Endodermal cell (in vitro differentiated cells): ENCODE data around the gene S100A12. TPM values are rescaled to one million over a fixed set of nuclear protein-coding genes. Genes with fewer than 3 reads are reported as not detected.

Source experiments
- DNase-seq: peaks from one replicate; pipeline ENCODE4 v3.0.0-alpha.2; 2017
- H3K27ac ChIP-seq: 2 replicates; pipeline ENCODE4 v1.5.1; 2013; ENCODE audit warnings: mild to moderate bottlenecking, low read depth, low read length, moderate library complexity
- H3K27me3 ChIP-seq: 2 replicates; pipeline ENCODE4 v1.6.1; 2013; ENCODE audit warnings: mild to moderate bottlenecking, low read length, moderate library complexity; ENCODE audit not compliant: insufficient read depth, control insufficient read depth, poor library complexity, severe bottlenecking
- H3K36me3 ChIP-seq: 2 replicates; pipeline ENCODE4 v1.7.0; 2013; ENCODE audit warnings: mild to moderate bottlenecking, low read length, moderate library complexity; ENCODE audit not compliant: control insufficient read depth, insufficient read depth
- H3K4me1 ChIP-seq: one replicate; pipeline ENCODE4 v1.7.0; 2013; ENCODE audit warnings: low read length; ENCODE audit not compliant: control insufficient read depth, insufficient read depth
- H3K4me3 ChIP-seq: 2 replicates; pipeline ENCODE4 v1.5.1; 2013; ENCODE audit warnings: mild to moderate bottlenecking, low read length, moderate library complexity
- H3K9ac ChIP-seq: 2 replicates; pipeline ENCODE4 v1.6.1; 2013; ENCODE audit warnings: mild to moderate bottlenecking, low read length, moderate library complexity; ENCODE audit not compliant: poor library complexity, severe bottlenecking; ENCODE audit errors: extremely low read depth
- H3K9me3 ChIP-seq: 2 replicates; pipeline ENCODE4 v1.6.1; 2013; ENCODE audit warnings: mild to moderate bottlenecking, low read length, moderate library complexity; ENCODE audit not compliant: control insufficient read depth
- H3K27ac Mint-ChIP-seq: 2 replicates; pipeline ENCODE4 v1.8.0; 2020; ENCODE audit warnings: mixed read lengths
- H3K27me3 Mint-ChIP-seq: 2 replicates; pipeline ENCODE4 v1.8.0; 2021; ENCODE audit warnings: mild to moderate bottlenecking, mixed read lengths; ENCODE audit not compliant: insufficient read depth
- H3K36me3 Mint-ChIP-seq: 2 replicates; pipeline ENCODE4 v1.8.0; 2020; ENCODE audit warnings: low read depth, mixed read lengths
- H3K4me1 Mint-ChIP-seq: 2 replicates; pipeline ENCODE4 v1.8.0; 2020; ENCODE audit warnings: mixed read lengths
- H3K4me3 Mint-ChIP-seq: 2 replicates; pipeline ENCODE4 v1.8.0; 2020; ENCODE audit warnings: mild to moderate bottlenecking, moderate library complexity, mixed read lengths
- H3K9me3 Mint-ChIP-seq: 2 replicates; pipeline ENCODE4 v1.8.0; 2020; ENCODE audit warnings: mild to moderate bottlenecking, mixed read lengths
- WGBS, 2 experiments: methylation state at CpG; one replicate each; pipeline versions ENCODE4 v1.1.5 to v1.1.7; 2013; ENCODE audit warnings: missing lambda C conversion rate in 2 of 2, mixed read lengths in 1 of 2; ENCODE audit not compliant: insufficient coverage in 1 of 2, insufficient read length in 1 of 2; 5-methylcytosine and 5-hydroxymethylcytosine counted together
- total RNA-seq, 2 donors: library from RNA; stranded (reverse); fragmentation: NEBNext Ultra II Directional in 1 of 2; extraction: Animal tissue kit (Norgen Biotek cat#: 25700) in 1 of 2; gene quantifications; 2 replicates in 1 of 2; 3 replicates in 1 of 2; pipeline ENCODE4 v1.2.1, GENCODE V29; 2021
- TF ChIP-seq, protein P1 (sequence below): fragments of 200-600 bp; sonication (generic); conservative IDR thresholded peaks from 2 replicates; pipeline ENCODE4 v1.5.0; 2021; ENCODE audit warnings: antibody characterized with exemption, mild to moderate bottlenecking

The S100A12 gene
- total RNA-seq, 2 donors from 2014 or later = not detected

- no peak overlapping the region for H3K27ac ChIP-seq
- H3K9me3 ChIP-seq = no peaks in the 10 kb centered on the region
- H3K27me3 Mint-ChIP-seq = peaks cover 34% of the 10 kb centered on the region
- peak; percentile 88 for DNase-seq
- no peaks in the 10 kb centered on the region for H3K36me3 Mint-ChIP-seq
- no peaks in the 10 kb centered on the region for H3K4me1 Mint-ChIP-seq
- TF ChIP-seq, protein P1, sequence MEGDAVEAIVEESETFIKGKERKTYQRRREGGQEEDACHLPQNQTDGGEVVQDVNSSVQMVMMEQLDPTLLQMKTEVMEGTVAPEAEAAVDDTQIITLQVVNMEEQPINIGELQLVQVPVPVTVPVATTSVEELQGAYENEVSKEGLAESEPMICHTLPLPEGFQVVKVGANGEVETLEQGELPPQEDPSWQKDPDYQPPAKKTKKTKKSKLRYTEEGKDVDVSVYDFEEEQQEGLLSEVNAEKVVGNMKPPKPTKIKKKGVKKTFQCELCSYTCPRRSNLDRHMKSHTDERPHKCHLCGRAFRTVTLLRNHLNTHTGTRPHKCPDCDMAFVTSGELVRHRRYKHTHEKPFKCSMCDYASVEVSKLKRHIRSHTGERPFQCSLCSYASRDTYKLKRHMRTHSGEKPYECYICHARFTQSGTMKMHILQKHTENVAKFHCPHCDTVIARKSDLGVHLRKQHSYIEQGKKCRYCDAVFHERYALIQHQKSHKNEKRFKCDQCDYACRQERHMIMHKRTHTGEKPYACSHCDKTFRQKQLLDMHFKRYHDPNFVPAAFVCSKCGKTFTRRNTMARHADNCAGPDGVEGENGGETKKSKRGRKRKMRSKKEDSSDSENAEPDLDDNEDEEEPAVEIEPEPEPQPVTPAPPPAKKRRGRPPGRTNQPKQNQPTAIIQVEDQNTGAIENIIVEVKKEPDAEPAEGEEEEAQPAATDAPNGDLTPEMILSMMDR = peak; percentile 77
- H3K4me3 ChIP-seq = no peak overlapping the region
- no peaks in the 10 kb centered on the region for H3K27me3 ChIP-seq
- 61 to 64% methylated on average over 14 to 15 of the region's 15 CpGs for WGBS, 2 experiments
- no peaks in the 10 kb centered on the region for H3K4me1 ChIP-seq
- H3K9me3 Mint-ChIP-seq = peaks cover 3% of the 10 kb centered on the region
- no peak overlapping the region for H3K4me3 Mint-ChIP-seq
- H3K36me3 ChIP-seq = no peaks in the 10 kb centered on the region
- no peak overlapping the region for H3K27ac Mint-ChIP-seq
- H3K9ac ChIP-seq = no peak overlapping the region
Observed at GRCh38 chr1:153404768-153405167, 29.3 kb upstream of the S100A12 start.

GRCh38 chr1:153404086-153404635 lies 28.7 kb upstream of the S100A12 start:
- Mint-ChIP-seq H3K36me3 (no peaks in the 10 kb centered on the region), H3K27ac (no peak overlapping the region), H3K27me3 (peaks cover 31% of the 10 kb centered on the region), H3K9me3 (peaks cover 3% of the 10 kb centered on the region), H3K4me1 (no peaks in the 10 kb centered on the region), H3K4me3 (no peak overlapping the region)
- TF ChIP-seq, protein P1 = no peak
- Histone ChIP-seq H3K9me3 (no peaks in the 10 kb centered on the region), H3K4me1 (no peaks in the 10 kb centered on the region), H3K9ac (no peak overlapping the region), H3K27me3 (no peaks in the 10 kb centered on the region), H3K27ac (no peak overlapping the region), H3K36me3 (no peaks in the 10 kb centered on the region), H3K4me3 (no peak overlapping the region)
- DNase-seq = peak; percentile 50
- 66 to 80% methylated on average over 7 of the region's 7 CpGs for WGBS, 2 experiments

DNA sequence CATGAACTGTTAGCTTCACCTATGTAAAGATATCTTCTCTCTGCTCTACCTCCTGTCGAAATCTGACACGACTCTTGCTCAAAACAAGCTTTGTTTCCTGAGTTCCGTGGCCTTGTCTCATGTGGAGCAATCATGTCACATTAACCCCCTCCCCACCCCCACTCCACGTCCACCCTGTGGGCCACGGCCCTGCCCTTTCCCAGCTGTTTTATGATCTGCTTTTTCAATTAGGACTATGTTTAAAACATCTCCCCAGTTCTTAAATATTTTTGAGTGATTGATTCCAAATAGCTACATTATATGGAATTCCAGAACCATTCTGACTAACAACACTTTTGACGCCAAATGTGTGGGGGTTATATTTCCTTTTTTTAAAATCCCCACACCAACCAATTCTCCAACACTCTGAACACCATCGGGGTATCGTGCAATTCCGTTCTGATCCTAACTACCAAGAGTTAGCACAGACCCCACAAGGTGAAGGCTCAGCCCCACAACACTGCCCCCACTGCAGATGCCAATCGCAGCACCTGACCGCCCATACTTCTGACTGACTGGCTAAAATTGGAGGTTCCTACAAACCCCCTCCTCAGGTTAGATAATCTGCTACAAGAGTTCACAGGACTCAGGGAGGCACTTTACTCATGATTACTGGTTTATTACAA lies 28.1 kb upstream of the S100A12 start:
- H3K9ac ChIP-seq = no peak overlapping the region
- 89 to 92% methylated on average over 4 to 10 of the region's 11 CpGs for WGBS, 2 experiments
- no peaks in the 10 kb centered on the region for H3K9me3 ChIP-seq
- H3K27ac Mint-ChIP-seq = no peak overlapping the region
- DNase-seq = peak; percentile 5
- H3K4me1 Mint-ChIP-seq = no peaks in the 10 kb centered on the region
- no peaks in the 10 kb centered on the region for H3K4me1 ChIP-seq
- no peaks in the 10 kb centered on the region for H3K36me3 ChIP-seq
- H3K4me3 ChIP-seq = no peak overlapping the region
- peaks cover 3% of the 10 kb centered on the region for H3K9me3 Mint-ChIP-seq
- H3K27me3 ChIP-seq = no peaks in the 10 kb centered on the region
- no peaks in the 10 kb centered on the region for H3K36me3 Mint-ChIP-seq
- no peak overlapping the region for H3K4me3 Mint-ChIP-seq
- H3K27me3 Mint-ChIP-seq = peaks cover 31% of the 10 kb centered on the region
- H3K27ac ChIP-seq = no peak overlapping the region
- TF ChIP-seq, protein P1 = no peak
